ENCODE results near the gene ZFPL1. TPM values are rescaled to one million over a fixed set of nuclear protein-coding genes. Genes with fewer than 3 reads are reported as not detected.

Gene ZFPL1
- total RNA-seq, 4 donors from 2014 or later: 24.8 to 47.8 (median 36.6) TPM

- TF ChIP-seq CTCF (IDR thresholded peaks at IDR 0.05; ENCODE audit: low read depth): no peak
These were observed 23.1 kb downstream of the ZFPL1 start for GRCh38 chr11:65107078-65107477.

DNA sequence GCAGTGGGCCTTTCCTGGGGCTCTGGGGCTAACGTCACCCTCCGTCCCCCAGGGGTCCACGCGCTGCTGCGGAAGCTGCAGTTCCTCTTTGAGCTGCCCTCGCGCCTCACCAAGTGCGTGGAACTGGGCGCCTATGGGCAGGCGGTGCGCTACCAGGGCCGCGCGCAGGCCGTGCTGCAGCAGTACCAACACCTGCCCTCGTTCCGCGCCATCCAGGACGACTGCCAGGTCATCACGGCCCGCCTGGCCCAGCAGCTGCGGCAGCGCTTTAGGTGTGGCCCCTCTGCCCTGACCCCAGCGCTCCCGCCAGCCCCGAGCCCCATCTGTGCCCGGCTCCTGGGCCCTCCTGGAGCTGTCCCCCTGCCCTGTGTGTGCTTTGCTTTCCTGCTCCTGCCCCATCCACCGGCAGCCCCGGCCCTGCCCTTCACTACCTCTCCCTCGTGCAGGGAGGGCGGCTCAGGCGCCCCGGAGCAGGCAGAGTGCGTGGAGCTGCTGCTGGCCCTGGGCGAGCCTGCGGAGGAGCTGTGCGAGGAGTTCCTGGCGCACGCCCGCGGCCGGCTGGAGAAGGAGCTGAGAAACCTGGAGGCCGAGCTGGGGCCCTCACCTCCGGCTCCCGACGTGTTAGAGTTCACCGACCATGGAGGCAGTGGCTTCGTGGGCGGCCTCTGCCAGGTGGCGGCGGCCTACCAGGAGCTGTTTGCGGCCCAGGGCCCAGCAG is 23.9 kb downstream of the ZFPL1 start:
- no peak for TF ChIP-seq CTCF (IDR thresholded peaks at IDR 0.05; ENCODE audit: low read depth)

GRCh38 chr11:65108469-65109123 is 24.6 kb downstream of the ZFPL1 start:
- TF ChIP-seq CTCF (IDR thresholded peaks at IDR 0.05; ENCODE audit: low read depth): no peak

DNA sequence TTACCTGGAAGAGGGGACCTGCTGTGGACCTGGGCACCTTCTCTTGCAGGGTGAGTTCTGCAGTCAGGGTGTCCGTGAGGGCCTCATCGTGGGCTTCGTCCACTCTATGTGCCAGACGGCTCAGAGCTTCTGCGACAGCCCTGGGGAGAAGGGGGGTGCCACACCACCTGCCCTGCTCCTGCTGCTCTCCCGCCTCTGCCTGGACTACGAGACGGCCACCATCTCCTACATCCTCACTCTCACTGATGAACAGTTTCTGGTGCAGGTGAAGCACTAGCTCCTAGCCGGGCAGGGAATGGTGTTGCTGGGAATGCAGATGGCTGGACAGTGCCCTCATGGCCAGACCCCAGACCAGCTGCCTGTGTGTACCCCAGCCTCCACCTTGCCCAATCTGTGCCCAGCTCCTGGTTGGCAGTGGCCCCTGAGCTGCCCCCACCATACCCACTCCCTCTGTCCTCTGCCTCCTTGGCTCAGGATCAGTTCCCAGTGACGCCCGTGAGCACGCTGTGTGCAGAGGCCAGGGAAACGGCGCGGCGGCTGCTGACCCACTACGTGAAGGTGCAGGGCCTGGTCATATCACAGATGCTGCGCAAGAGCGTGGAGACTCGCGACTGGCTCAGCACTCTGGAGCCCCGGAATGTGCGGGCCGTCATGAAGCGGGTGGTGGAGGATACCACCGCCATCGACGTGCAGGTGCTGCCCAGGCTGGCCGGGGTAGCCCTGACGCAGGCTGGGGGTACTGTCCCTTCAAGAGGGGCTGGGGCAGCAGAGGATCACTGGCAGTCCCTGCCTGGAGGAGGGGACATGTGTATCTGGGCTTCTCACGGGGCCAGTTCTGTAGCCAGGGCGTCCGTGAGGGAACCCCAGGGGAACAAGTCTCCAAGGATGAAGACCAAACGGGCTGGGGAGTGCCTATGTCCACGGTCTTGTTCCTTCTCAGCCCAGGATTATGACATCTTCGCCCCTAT is 25.5 kb downstream of the ZFPL1 start:
- TF ChIP-seq CTCF (IDR thresholded peaks at IDR 0.05; ENCODE audit: low read depth): no peak

DNA sequence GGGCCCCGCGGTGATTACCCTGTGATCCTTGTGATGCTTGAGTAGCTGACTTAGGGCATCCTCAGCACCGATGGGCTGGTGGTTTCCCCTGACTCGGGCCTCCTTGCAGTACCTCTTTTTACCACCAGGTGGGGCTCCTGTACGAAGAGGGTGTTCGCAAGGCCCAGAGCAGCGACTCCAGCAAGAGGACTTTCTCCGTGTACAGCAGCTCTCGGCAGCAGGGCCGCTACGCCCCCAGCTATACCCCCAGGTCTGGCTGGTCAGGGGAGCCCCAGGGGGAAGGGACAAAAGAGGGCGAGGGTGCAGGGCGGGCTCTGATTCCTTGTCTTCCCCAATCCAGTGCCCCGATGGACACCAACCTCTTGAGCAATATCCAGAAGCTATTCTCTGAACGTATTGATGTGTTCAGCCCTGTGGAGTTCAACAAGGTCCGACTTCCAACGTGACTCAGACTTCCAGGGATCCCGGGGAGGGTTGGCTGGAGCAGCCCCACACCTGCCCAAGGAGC is 26.4 kb downstream of the ZFPL1 start:
- no peak for TF ChIP-seq CTCF (IDR thresholded peaks at IDR 0.05; ENCODE audit: low read depth)

- no peak for TF ChIP-seq CTCF (IDR thresholded peaks at IDR 0.05; ENCODE audit: low read depth)
These were observed 27.2 kb downstream of the ZFPL1 start for GRCh38 chr11:65111159-65111743.
